IPS-15b (cell line): ENCODE measurements around the gene POLE4.

Experiments used
- H3K27me3 ChIP-seq: one replicate; pipeline ENCODE4 v1.6.1; 2013; ENCODE audit warnings: low read length; ENCODE audit not compliant: control insufficient read depth, insufficient read depth
- H3K36me3 ChIP-seq: one replicate; pipeline ENCODE4 v1.6.1; 2013; ENCODE audit warnings: low read length; ENCODE audit not compliant: control insufficient read depth, insufficient read depth
- H3K4me1 ChIP-seq: one replicate; pipeline ENCODE4 v1.6.1; 2013; ENCODE audit warnings: mild to moderate bottlenecking, low read length; ENCODE audit not compliant: control insufficient read depth, insufficient read depth
- H3K4me3 ChIP-seq: one replicate; pipeline ENCODE4 v1.5.1; 2013; ENCODE audit warnings: low read depth, low read length
- H3K9ac ChIP-seq: one replicate; pipeline ENCODE4 v1.6.1; 2013; ENCODE audit warnings: low read depth, mild to moderate bottlenecking, low read length
- H3K9me3 ChIP-seq: one replicate; pipeline ENCODE4 v1.6.1; 2013; ENCODE audit warnings: mild to moderate bottlenecking, low read length; ENCODE audit not compliant: control insufficient read depth, insufficient read depth

The POLE4 gene

DNA sequence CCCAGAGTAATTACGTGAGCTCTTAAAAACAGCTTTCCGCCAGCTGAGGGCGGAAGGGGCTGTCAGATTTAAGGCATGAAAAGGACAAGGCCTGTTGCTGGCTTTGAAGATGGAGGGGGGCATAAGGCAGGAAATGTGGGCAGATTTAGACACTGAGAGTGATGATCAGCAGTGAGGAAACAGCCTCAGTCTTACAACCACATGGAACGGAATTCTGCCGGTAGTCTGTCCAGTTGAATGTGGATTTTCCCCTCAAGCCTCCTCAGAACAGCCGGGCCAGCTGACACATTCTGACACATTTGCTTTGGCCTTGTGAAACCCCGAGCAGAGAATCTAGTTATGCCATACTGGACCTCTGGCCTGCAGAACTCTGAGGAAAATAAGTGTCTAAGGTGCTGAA is 16.6 kb downstream of the POLE4 start:
- Histone ChIP-seq H3K36me3 (no peaks in the 10 kb centered on the region), H3K27me3 (no peaks in the 10 kb centered on the region), H3K4me1 (no peaks in the 10 kb centered on the region), H3K4me3 (no peak overlapping the region), H3K9me3 (no peaks in the 10 kb centered on the region), H3K9ac (no peak overlapping the region)

GRCh38 chr2:74979844-74980243 is 21.4 kb downstream of the POLE4 start:
- Histone ChIP-seq H3K4me3 (no peak overlapping the region), H3K4me1 (no peaks in the 10 kb centered on the region), H3K9ac (no peak overlapping the region), H3K36me3 (no peaks in the 10 kb centered on the region), H3K9me3 (no peaks in the 10 kb centered on the region), H3K27me3 (no peaks in the 10 kb centered on the region)

- no peaks in the 10 kb centered on the region for H3K36me3 ChIP-seq
- H3K27me3 ChIP-seq = no peaks in the 10 kb centered on the region
- no peak overlapping the region for H3K9ac ChIP-seq
- H3K9me3 ChIP-seq = no peaks in the 10 kb centered on the region
- H3K4me1 ChIP-seq = no peaks in the 10 kb centered on the region
- H3K4me3 ChIP-seq = no peak overlapping the region
These were observed 24.1 kb downstream of the POLE4 start for GRCh38 chr2:74982577-74982976.

- Histone ChIP-seq H3K9me3 (no peaks in the 10 kb centered on the region), H3K4me3 (no peak overlapping the region), H3K4me1 (no peaks in the 10 kb centered on the region), H3K36me3 (no peaks in the 10 kb centered on the region), H3K27me3 (no peaks in the 10 kb centered on the region), H3K9ac (no peak overlapping the region)
These were observed 25.4 kb downstream of the POLE4 start for GRCh38 chr2:74983631-74984392.

GRCh38 chr2:74984947-74985637 is 26.6 kb downstream of the POLE4 start:
- Histone ChIP-seq H3K27me3 (no peaks in the 10 kb centered on the region), H3K36me3 (no peaks in the 10 kb centered on the region), H3K4me3 (no peak overlapping the region), H3K9me3 (no peaks in the 10 kb centered on the region), H3K4me1 (no peaks in the 10 kb centered on the region), H3K9ac (no peak overlapping the region)

- no peak overlapping the region for H3K9ac ChIP-seq
- no peak overlapping the region for H3K4me3 ChIP-seq
- H3K4me1 ChIP-seq = no peaks in the 10 kb centered on the region
- H3K36me3 ChIP-seq = no peaks in the 10 kb centered on the region
- H3K27me3 ChIP-seq = no peaks in the 10 kb centered on the region
- no peaks in the 10 kb centered on the region for H3K9me3 ChIP-seq
These were observed 27.7 kb downstream of the POLE4 start for GRCh38 chr2:74985978-74986609.

DNA sequence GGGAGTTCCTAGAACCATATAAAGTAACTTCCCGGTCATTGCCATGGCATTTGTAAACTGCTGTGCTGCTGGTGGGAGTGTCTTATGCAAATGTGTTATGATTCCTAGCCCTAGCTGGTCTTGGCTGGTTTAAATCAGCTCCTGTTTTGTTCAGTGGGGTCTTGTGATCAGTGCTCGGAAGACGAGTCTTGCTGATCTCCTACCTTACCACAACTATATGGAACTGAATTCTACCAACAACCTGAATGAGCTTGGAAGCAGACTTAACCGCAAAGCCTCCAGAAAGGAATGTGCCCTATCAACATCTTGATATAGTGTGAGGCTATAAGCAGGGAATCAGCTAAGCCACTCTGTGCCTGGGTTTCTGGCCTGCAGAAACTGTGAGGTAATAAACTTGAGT is 33.5 kb downstream of the POLE4 start:
- H3K4me1 ChIP-seq = peaks cover 3% of the 10 kb centered on the region
- H3K36me3 ChIP-seq = no peaks in the 10 kb centered on the region
- H3K4me3 ChIP-seq = no peak overlapping the region
- H3K9me3 ChIP-seq = no peaks in the 10 kb centered on the region
- no peak overlapping the region for H3K9ac ChIP-seq
- no peaks in the 10 kb centered on the region for H3K27me3 ChIP-seq

DNA sequence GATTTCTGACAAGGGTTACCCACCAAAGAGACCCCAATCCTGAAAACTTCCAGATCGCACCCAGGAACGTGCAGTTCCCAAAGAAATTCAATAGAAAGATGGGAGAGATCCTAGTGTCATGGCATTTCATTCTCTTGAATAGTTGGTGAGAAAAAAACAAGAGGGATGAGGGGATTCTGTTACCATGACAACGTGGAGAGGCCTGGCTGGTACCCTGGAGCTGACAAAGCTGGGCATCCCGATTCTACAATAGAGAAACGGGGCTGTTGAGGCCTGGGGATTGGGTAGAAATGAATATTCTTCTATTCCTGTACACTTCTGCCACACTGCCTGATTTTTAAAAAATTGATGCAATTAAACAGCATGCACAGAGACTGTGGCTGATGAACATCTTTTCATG is 41.0 kb downstream of the POLE4 start:
- H3K4me3 ChIP-seq = no peak overlapping the region
- no peaks in the 10 kb centered on the region for H3K36me3 ChIP-seq
- no peak overlapping the region for H3K9ac ChIP-seq
- no peaks in the 10 kb centered on the region for H3K9me3 ChIP-seq
- no peaks in the 10 kb centered on the region for H3K4me1 ChIP-seq
- H3K27me3 ChIP-seq = no peaks in the 10 kb centered on the region

GRCh38 chr2:75002007-75002406 is 43.6 kb downstream of the POLE4 start:
- no peaks in the 10 kb centered on the region for H3K9me3 ChIP-seq
- H3K4me3 ChIP-seq = no peak overlapping the region
- H3K36me3 ChIP-seq = no peaks in the 10 kb centered on the region
- no peak overlapping the region for H3K9ac ChIP-seq
- H3K27me3 ChIP-seq = no peaks in the 10 kb centered on the region
- H3K4me1 ChIP-seq = no peaks in the 10 kb centered on the region

- Histone ChIP-seq H3K9me3 (no peaks in the 10 kb centered on the region), H3K36me3 (no peaks in the 10 kb centered on the region), H3K4me1 (no peaks in the 10 kb centered on the region), H3K27me3 (no peaks in the 10 kb centered on the region), H3K9ac (no peak overlapping the region), H3K4me3 (no peak overlapping the region)
These were observed 44.8 kb downstream of the POLE4 start for GRCh38 chr2:75003276-75003675.

DNA sequence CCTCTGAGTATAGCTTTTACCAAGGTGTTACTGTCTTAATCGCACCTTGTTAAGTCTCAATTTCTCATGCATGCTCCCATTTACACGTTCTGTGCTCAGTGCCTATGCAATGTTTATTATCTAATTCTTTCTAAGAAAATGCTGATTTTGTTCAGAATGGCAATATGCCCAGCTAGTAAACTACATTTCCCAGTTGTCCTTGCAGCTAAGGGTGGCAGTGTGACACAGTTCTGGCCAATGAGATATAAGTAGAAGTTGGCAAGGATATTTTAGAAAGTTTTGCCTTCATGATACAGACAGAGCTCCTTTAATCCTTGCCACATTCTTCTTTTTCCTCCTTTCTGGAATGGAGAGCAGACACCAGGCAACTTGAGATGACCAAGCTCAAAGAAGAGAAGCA is 45.3 kb downstream of the POLE4 start:
- H3K9me3 ChIP-seq = no peaks in the 10 kb centered on the region
- H3K36me3 ChIP-seq = no peaks in the 10 kb centered on the region
- H3K4me1 ChIP-seq = no peaks in the 10 kb centered on the region
- H3K4me3 ChIP-seq = no peak overlapping the region
- H3K9ac ChIP-seq = no peak overlapping the region
- H3K27me3 ChIP-seq = no peaks in the 10 kb centered on the region

DNA sequence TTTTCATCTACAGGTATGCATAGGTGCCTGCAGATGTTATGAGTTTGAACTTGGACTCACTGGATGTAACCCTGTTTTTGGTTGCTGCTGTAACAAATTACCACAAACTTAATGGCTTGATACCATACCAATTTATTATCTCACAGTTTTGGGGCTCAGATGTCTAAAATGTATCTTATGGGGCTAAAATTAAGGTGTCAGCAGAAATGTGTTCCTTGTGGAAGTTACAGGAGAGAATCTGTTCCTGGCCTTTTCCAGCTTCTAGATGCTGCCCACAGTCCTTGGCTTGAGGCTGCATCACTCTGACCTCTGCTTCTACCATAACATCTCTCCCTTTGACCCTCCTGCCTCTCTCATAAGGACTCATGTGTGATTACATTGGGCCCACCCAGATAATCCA is 47.6 kb downstream of the POLE4 start:
- Histone ChIP-seq H3K9ac (no peak overlapping the region), H3K27me3 (no peaks in the 10 kb centered on the region), H3K4me1 (no peaks in the 10 kb centered on the region), H3K4me3 (no peak overlapping the region), H3K36me3 (no peaks in the 10 kb centered on the region), H3K9me3 (no peaks in the 10 kb centered on the region)
